ENCODE data around the gene FGFRL1.

- TF ChIP-seq EZH2 (IDR thresholded peaks at IDR 0.05; ENCODE audit: low read length, missing control alignments) (no peak), CTCF (conservative IDR thresholded peaks at IDR 0.05 in 1 of 2, IDR thresholded peaks at IDR 0.05 in 1 of 2; ENCODE audit: low read depth in 1 of 2, low read length in 2 of 2) (no peak)
These were observed 50.3 kb downstream of the FGFRL1 start for GRCh38 chr4:1061760-1062159.

Data from fibroblast of lung (primary cell).